T-cell (primary cell): ENCODE results near the gene CYS1. TPM values are rescaled to one million over a fixed set of nuclear protein-coding genes. Genes with fewer than 3 reads are reported as not detected.
"Not testable (repeated sequence)": the region's sequence is repeated elsewhere in the genome, so short reads cannot be mapped to it uniquely, and the experiment has no call there.

Experiments used
- ATAC-seq, 4 experiments: fragments of 200-7000 bp in 3 of 4; fragments of 150-1000 bp in 1 of 4; cut with Tn5 transposase; replicated peaks in 1 of 4; 1 replicate in 3 of 4; 2 replicates in 1 of 4; pipeline ENCODE4 v1.10.0; 2021; ENCODE audit warnings: moderate library complexity in 3 of 4, mild to moderate bottlenecking in 2 of 4, moderate number of reproducible peaks in 1 of 4
- CTCF ChIA-PET, 2 donors: fragments of 300-600 bp; sonication (Branson Sonifier 250); formaldehyde crosslinking; loops; one replicate each; lab custom pipeline; 2022; ENCODE audit warnings: antibody characterized with exemption in 2 of 2; lab: Charles Lee
- POLR2A ChIA-PET, 2 donors: fragments of 300-600 bp; sonication (Branson Sonifier 250); formaldehyde crosslinking; loops; one replicate each; lab custom pipeline; 2022; ENCODE audit warnings: antibody characterized with exemption in 2 of 2; lab: Charles Lee
- DNase-seq, 35 experiments: peaks; one replicate each; pipeline versions ENCODE4 v3.0.0 to v3.0.0-alpha.2; 2013 to 2023
- H3K27ac ChIP-seq: one replicate; pipeline ENCODE4 v1.5.1; 2013; ENCODE audit warnings: low read length
- H3K27me3 ChIP-seq, 2 experiments: replicated peaks in 1 of 2; 1 replicate in 1 of 2; 2 replicates in 1 of 2; pipeline versions ENCODE4 v1.6.1 to v1.7.0; 2013; ENCODE audit warnings: low read length in 1 of 2, mixed read lengths in 1 of 2; ENCODE audit not compliant: control insufficient read depth in 2 of 2, insufficient read depth in 2 of 2; ENCODE audit errors: extremely low read depth in 1 of 2
- H3K36me3 ChIP-seq, 2 donors: 1 replicate in 1 of 2; 2 replicates in 1 of 2; pipeline versions ENCODE4 v1.6.1 to v1.7.0; 2013; ENCODE audit warnings: low read length in 1 of 2; ENCODE audit not compliant: control insufficient read depth in 2 of 2, insufficient read depth in 1 of 2; ENCODE audit errors: extremely low read depth in 1 of 2
- H3K4me1 ChIP-seq, 2 experiments: 1 replicate in 1 of 2; 2 replicates in 1 of 2; pipeline versions ENCODE4 v1.6.1 to v1.7.0; 2013; ENCODE audit warnings: low read length in 2 of 2, mixed read lengths in 1 of 2; ENCODE audit not compliant: insufficient read depth in 2 of 2, control insufficient read depth in 1 of 2; ENCODE audit errors: extremely low read depth in 1 of 2
- H3K4me3 ChIP-seq, 2 donors: 1 replicate in 1 of 2; 2 replicates in 1 of 2; pipeline versions ENCODE4 v1.5.1 to v1.7.0; 2013; ENCODE audit warnings: mild to moderate bottlenecking in 2 of 2, low read length in 1 of 2, moderate library complexity in 1 of 2; ENCODE audit not compliant: control insufficient read depth in 1 of 2; ENCODE audit errors: extremely low read depth in 1 of 2
- H3K9me3 ChIP-seq: 2 replicates; pipeline ENCODE4 v1.7.0; 2013
- H3K27ac Mint-ChIP-seq, 2 donors: one replicate each; pipeline ENCODE4 v1.8.0; 2020 to 2021; ENCODE audit warnings: mild to moderate bottlenecking in 2 of 2, mixed read lengths in 2 of 2
- H3K27me3 Mint-ChIP-seq, 2 donors: one replicate each; pipeline ENCODE4 v1.8.0; 2021 to 2022; ENCODE audit warnings: mixed read lengths in 2 of 2
- H3K36me3 Mint-ChIP-seq: one replicate; pipeline ENCODE4 v1.8.0; 2021; ENCODE audit warnings: mixed read lengths
- H3K4me1 Mint-ChIP-seq, 3 donors: one replicate each; pipeline ENCODE4 v1.8.0; 2020 to 2022; ENCODE audit warnings: mixed read lengths in 3 of 3, mild to moderate bottlenecking in 1 of 3
- H3K4me3 Mint-ChIP-seq, 3 donors: one replicate each; pipeline ENCODE4 v1.8.0; 2020 to 2022; ENCODE audit warnings: mild to moderate bottlenecking in 3 of 3, mixed read lengths in 3 of 3, moderate library complexity in 3 of 3
- H3K9me3 Mint-ChIP-seq, 3 donors: one replicate each; pipeline ENCODE4 v1.8.0; 2020 to 2022; ENCODE audit warnings: mixed read lengths in 3 of 3
- WGBS: methylation state at CpG from one replicate; pipeline ENCODE4 v1.1.5; 2013; ENCODE audit warnings: missing lambda C conversion rate; ENCODE audit not compliant: insufficient coverage; 5-methylcytosine and 5-hydroxymethylcytosine counted together
- total RNA-seq, 35 experiments: library from RNA in 6 of 35; stranded (reverse) in 6 of 35; fragments of 120-200 nt in 1 of 35; gene quantifications; one replicate each; pipeline versions ENCODE4 v1.2.1 to v1.2.4 and lab custom pipeline; 2013 to 2026

CYS1 gene
- total RNA-seq, 5 donors from 2014 or later (not counting 1 experiment from before 2014, with no cell fraction given), result not detected

DNA sequence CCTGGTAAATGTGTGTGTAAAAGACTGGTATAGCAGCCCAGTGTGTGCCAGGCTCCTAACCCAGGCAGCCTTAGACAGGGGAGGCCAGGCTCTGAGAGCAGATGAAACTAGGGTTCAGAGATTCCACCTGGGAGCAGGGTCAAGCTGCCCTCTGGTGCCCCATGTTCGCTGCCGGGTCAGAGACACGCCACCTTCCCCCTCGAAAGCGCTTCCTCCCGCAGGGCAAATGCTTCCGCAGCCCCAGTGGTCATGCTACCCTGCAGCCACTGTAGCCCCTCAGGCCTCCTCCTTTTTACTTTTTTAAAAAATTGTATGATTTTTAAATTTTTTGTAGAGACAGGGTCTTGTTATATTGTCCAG is 47.5 kb downstream of the CYS1 start:
- Histone ChIP-seq H3K4me1 (peaks cover 16 to 50% of the 10 kb centered on the region in 2 experiments), H3K27ac (no peak overlapping the region), H3K4me3 (no peak overlapping the region), H3K36me3 (no peaks in the 10 kb centered on the region), H3K9me3 (no peaks in the 10 kb centered on the region), H3K27me3 (peaks cover 0 to 8% of the 10 kb centered on the region in 2 experiments)
- no peak overlapping the region for H3K27ac Mint-ChIP-seq
- ChIA-PET CTCF (interaction anchor here in 1 of 2 donors (0.6 to 1.2 kb wide), 2 partner anchors 14 to 413 kb away, joined by 3 to 4 read pairs; no protein-coding TSS in a partner anchor), POLR2A (no interaction called here)
- DNase-seq (no peak), ATAC-seq (no peak)
- WGBS, result 96% methylated on average over 3 of the region's 7 CpGs
- no peak overlapping the region for H3K4me3 Mint-ChIP-seq
- no peaks in the 10 kb centered on the region for H3K27me3 Mint-ChIP-seq
- no peaks in the 10 kb centered on the region for H3K9me3 Mint-ChIP-seq
- H3K36me3 Mint-ChIP-seq, result no peaks in the 10 kb centered on the region
- peaks cover 29 to 50% (median 35%) of the 10 kb centered on the region in 3 donors for H3K4me1 Mint-ChIP-seq

DNA sequence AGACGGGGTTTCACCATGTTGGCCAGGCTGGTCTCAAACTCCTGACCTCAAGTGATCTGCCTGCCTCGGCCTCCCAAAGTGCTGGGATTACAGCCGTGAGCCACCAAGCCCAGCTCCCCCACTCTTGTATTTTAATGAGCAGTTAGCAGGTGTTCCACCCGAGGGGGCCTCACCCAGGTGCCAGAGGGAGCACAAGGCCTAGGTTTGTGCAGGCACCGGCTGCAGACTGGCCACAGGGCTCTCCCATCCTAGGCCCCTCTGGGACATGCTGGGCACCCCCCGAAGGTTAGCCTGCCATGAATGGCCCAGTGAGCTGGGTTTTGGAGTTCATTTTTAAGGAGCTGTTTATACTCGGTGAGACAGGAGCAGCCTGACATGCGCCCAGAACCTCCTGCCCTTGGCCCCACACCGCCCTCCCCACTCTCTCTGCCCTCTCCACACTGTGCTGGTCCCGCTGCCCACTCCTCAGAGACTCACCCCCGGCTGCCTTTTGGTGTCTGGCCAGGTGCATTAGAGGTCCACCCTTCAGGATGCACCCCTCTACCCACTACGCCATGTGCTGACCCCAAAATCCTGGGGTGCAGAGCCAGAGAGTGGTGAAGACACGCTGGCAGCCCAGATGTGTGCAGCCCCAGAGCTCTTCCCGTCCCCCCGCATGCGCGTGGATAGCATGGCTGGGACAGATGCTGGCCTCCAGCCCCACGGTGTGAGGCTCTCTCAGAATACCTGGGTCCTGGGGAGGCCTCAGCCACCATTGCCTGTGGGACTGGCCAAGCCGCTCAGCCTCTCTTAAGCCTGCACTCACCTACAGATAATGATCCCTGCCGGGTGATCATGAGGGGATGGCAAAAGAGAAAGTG is 48.1 kb downstream of the CYS1 start:
- DNase-seq, result no peak
- no peaks in the 10 kb centered on the region for H3K27me3 Mint-ChIP-seq
- CTCF ChIA-PET, result no interaction called here
- Histone ChIP-seq H3K27ac (no peak overlapping the region), H3K36me3 (no peaks in the 10 kb centered on the region), H3K4me3 (no peak overlapping the region), H3K9me3 (no peaks in the 10 kb centered on the region), H3K4me1 (peaks cover 16 to 53% of the 10 kb centered on the region in 2 experiments), H3K27me3 (peaks cover 0 to 5% of the 10 kb centered on the region in 2 experiments)
- WGBS, result 89% methylated on average over 15 of the region's 20 CpGs
- POLR2A ChIA-PET, result no interaction called here
- no peaks in the 10 kb centered on the region for H3K9me3 Mint-ChIP-seq
- no peaks in the 10 kb centered on the region for H3K36me3 Mint-ChIP-seq
- H3K4me1 Mint-ChIP-seq, result peaks cover 29 to 54% (median 35%) of the 10 kb centered on the region in 3 donors
- H3K27ac Mint-ChIP-seq, result no peak overlapping the region
- ATAC-seq, result no peak
- no peak overlapping the region for H3K4me3 Mint-ChIP-seq

DNA sequence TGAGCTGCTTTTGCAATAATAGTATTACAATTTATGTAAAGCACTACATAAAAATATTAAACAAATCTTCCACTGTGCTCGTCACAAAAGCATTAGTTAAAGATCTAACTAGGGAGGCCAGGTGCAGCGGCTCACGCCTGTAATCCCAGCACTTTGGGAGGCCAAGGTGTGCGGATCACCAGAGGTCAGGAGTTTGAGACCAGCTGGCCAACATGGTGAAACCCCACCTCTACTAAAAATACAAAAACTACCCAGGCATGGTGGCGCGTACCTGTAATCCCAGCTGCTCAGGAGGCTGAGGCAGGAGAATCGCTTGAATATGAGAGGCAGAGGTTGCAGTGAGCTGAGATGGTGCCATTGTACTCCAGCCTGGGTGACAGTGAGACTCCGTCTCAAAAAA is 49.4 kb downstream of the CYS1 start:
- H3K27ac Mint-ChIP-seq, POLR2A ChIA-PET: not testable (repeated sequence)
- H3K4me1 ChIP-seq, result peaks cover 16 to 45% of the 10 kb centered on the region in 2 experiments

DNA sequence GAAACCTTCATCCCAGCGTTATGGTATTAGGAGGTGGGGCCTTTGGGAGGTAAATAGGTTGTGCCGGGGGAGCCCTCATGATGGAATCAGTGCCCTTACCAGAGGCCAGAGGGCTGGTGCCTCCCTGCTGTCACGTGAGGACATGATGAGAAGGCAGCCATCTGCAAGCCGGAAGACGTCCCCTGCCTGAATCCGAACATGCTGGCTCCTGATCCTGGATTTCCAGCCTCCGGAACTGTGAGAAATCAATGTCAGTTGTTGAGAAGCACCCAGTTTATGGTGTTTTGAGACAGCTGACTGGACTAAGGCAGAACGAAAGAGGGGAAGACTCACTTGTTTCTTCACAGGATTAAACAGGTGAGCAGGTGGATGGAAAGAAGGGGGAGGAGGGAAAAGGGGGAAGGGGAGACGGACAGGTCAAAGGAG is 49.9 kb downstream of the CYS1 start:
- ATAC-seq (no peak), DNase-seq (no peak)
- ChIA-PET POLR2A (no interaction called here), CTCF (interaction anchor here (0.5 to 6.1 kb wide), 5 partner anchors 46 to 380 kb away, joined by 3 to 27 read pairs (median 8); no protein-coding TSS in a partner anchor)
- H3K27me3 Mint-ChIP-seq, result no peaks in the 10 kb centered on the region
- Histone ChIP-seq H3K27me3 (peaks cover 0 to 5% of the 10 kb centered on the region in 2 experiments), H3K9me3 (no peaks in the 10 kb centered on the region), H3K27ac (no peak overlapping the region), H3K36me3 (no peaks in the 10 kb centered on the region), H3K4me1 (peaks cover 16 to 40% of the 10 kb centered on the region in 2 experiments), H3K4me3 (no peak overlapping the region)
- peak overlapping the region in 1 of 3 donors; percentile 73 for H3K4me3 Mint-ChIP-seq
- no peaks in the 10 kb centered on the region for H3K9me3 Mint-ChIP-seq
- H3K27ac Mint-ChIP-seq, result no peak overlapping the region
- H3K4me1 Mint-ChIP-seq, result peaks cover 29 to 42% (median 29%) of the 10 kb centered on the region in 3 donors
- H3K36me3 Mint-ChIP-seq, result no peaks in the 10 kb centered on the region
- WGBS, result 92% methylated on average over 8 of the region's 9 CpGs

More for the DNA sequence above, 49.4 kb downstream of the CYS1 start:
- not testable (repeated sequence) for H3K36me3 ChIP-seq, DNase-seq, H3K4me3 Mint-ChIP-seq, H3K9me3 ChIP-seq, H3K27me3 Mint-ChIP-seq, H3K36me3 Mint-ChIP-seq, H3K9me3 Mint-ChIP-seq, H3K27me3 ChIP-seq, H3K4me3 ChIP-seq, ATAC-seq, H3K27ac ChIP-seq
- CTCF ChIA-PET, result interaction anchor here (0.6 to 6.1 kb wide), 3 partner anchors 46 to 379 kb away, joined by 4 to 27 read pairs (median 8); no protein-coding TSS in a partner anchor
- WGBS, result 90% methylated on average over 4 of the region's 8 CpGs
- H3K4me1 Mint-ChIP-seq, result peaks cover 29 to 46% (median 31%) of the 10 kb centered on the region in 3 donors

DNA sequence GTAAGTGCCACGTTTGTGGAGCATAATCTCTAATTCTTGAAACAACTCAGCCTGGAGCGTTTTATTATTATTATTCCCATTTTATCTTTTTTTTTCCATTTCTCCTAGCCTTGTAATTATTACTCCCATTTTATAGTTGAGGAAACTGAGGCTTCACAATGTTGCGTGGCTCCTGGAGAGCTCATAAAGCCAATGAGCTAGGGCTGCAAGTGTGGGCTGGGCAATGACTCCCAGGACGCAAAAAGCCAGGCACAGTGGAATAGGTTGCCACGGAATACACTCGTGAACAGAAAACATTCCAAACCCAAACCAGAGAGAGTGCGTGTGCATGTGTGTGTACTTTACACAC is 50.4 kb downstream of the CYS1 start:
- H3K27ac Mint-ChIP-seq, result peak overlapping the region; percentile 50 to 69
- Histone ChIP-seq H3K27ac (no peak overlapping the region), H3K27me3 (peaks cover 0 to 5% of the 10 kb centered on the region in 2 experiments), H3K9me3 (no peaks in the 10 kb centered on the region), H3K4me3 (peak overlapping the region in 1 of 2 donors; percentile 15), H3K36me3 (no peaks in the 10 kb centered on the region), H3K4me1 (peaks cover 16 to 36% of the 10 kb centered on the region in 2 experiments)
- ChIA-PET POLR2A (no interaction called here), CTCF (interaction anchor here (0.5 to 6.1 kb wide), 4 partner anchors 45 to 74 kb away, joined by 3 to 27 read pairs (median 6); no protein-coding TSS in a partner anchor)
- no peaks in the 10 kb centered on the region for H3K27me3 Mint-ChIP-seq
- no peaks in the 10 kb centered on the region for H3K36me3 Mint-ChIP-seq
- ATAC-seq (no peak), DNase-seq (no peak)
- H3K4me1 Mint-ChIP-seq, result peaks cover 26 to 38% (median 29%) of the 10 kb centered on the region in 3 donors
- 100% methylated on average over 1 of the region's 7 CpGs for WGBS
- peak overlapping the region in 2 of 3 donors; percentile 1 to 73 for H3K4me3 Mint-ChIP-seq
- no peaks in the 10 kb centered on the region for H3K9me3 Mint-ChIP-seq

DNA sequence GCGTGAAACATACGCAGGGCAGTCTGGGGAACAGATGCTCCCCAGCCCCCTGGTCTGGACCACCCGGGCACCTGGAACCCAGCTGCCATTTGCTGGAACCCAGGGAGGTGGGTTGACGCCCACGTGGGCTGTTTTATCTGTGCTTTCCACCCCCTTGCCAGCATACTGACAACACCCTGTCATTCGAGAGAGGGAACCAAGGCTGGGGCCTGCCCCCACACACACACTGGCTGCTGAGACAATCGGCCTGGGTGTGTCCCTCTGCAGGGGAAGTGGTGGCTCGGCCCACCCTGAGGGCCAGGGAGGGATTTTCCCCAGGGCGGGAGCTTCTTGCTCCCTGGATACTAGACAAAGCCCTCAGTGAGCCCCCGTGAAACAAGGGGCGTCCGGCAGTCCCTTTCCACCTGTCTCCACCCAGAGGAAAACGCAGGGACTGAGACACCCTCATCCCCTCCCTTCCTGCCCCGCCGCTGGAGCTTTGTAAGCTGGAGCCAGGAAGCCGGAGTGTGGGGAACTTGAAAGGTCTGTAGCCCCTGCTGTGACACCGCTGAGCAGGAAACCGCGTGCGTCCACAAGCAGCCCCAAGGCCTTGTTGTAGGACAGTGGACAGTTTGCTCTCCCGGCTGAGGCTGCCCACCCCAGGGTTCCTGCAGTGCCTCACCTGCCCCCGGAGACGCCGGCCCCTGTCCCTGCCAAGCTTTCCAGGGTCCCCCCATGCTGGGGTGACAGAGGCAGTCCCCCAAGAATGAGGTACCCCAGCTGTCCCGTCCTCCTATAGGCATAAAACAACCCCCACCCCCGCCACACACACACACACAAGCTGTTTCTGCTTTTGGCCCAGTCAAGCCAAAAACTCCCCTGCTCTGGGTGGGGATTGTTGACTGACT is 51.0 kb downstream of the CYS1 start:
- peaks cover 0 to 5% of the 10 kb centered on the region in 2 experiments for H3K27me3 ChIP-seq
- peak overlapping the region; percentile 45 for H3K27ac ChIP-seq
- peaks cover 25 to 32% (median 29%) of the 10 kb centered on the region in 3 donors for H3K4me1 Mint-ChIP-seq
- peak; percentile 89 to 94 (median 92) for ATAC-seq
- peak overlapping the region; percentile 15 to 50 for H3K4me3 ChIP-seq
- H3K9me3 Mint-ChIP-seq, result no peaks in the 10 kb centered on the region
- no peaks in the 10 kb centered on the region for H3K27me3 Mint-ChIP-seq
- H3K27ac Mint-ChIP-seq, result peak overlapping the region; percentile 50 to 69
- no peaks in the 10 kb centered on the region for H3K36me3 Mint-ChIP-seq
- DNase-seq, result peak in 29 of 35 experiments; percentile 16 to 68 (median 52)
- ChIA-PET POLR2A (no interaction called here), CTCF (interaction anchor here (0.7 to 6.1 kb wide), 3 partner anchors 45 to 74 kb away, joined by 3 to 27 read pairs (median 4); no protein-coding TSS in a partner anchor)
- H3K9me3 ChIP-seq, result no peaks in the 10 kb centered on the region
- 35% methylated on average over 14 of the region's 26 CpGs for WGBS
- no peaks in the 10 kb centered on the region for H3K36me3 ChIP-seq
- peaks cover 16 to 33% of the 10 kb centered on the region in 2 experiments for H3K4me1 ChIP-seq
- H3K4me3 Mint-ChIP-seq, result peak overlapping the region; percentile 39 to 73 (median 54)
